Central memory CD4-positive, alpha-beta T cell (primary cell): ENCODE results near the gene MS4A18.
"Not testable (repeated sequence)": the region's sequence is repeated elsewhere in the genome, so short reads cannot be mapped to it uniquely, and the experiment has no call there.

Experiments
- DNase-seq: peaks from one replicate; pipeline ENCODE4 v3.0.0; 2022

Gene MS4A18

DNA sequence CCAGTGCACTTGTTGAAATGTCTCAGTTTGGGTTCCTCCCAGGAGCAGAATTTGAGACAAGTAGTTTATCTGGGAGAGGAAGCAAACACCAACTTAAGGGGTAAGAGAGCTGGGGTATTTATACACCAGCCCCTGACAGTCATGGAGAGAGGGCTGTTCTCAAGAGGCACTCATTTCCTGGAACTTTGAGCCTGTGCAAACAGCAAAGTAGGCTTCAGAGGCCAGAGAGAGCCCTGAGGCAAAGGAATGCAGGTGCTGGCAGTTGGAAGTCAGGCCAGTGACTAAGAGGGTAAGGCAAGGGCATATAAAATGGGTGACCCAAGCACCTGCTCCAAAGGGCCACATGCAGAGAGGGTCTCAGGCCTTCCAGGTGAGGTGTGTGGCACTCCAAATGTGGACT lies 16.1 kb downstream of the MS4A18 start:
- no peak for DNase-seq

DNA sequence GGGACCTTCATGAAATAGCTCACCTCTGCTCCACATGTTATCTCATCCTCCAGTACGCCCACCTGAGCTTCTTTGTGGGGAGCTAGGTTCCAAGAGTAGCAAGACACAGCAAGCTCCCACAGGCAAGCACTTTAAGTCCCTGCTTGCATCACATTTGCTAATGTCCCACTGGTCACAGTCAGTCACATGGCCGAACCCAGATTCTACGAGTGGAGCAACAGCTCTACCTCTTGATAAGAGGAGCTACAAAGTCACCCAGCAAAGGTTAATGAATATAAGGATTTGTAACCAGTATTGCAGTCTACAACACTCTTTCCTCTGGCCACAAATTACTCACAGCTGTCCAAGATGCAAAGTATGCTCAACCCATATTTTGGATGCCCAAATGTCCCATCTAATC lies 16.9 kb downstream of the MS4A18 start:
- no peak for DNase-seq

GRCh38 chr11:60743058-60743457 lies 18.5 kb downstream of the MS4A18 start:
- no peak for DNase-seq

- DNase-seq, result no peak
These were observed 19.6 kb downstream of the MS4A18 start for GRCh38 chr11:60744114-60744513.

DNA sequence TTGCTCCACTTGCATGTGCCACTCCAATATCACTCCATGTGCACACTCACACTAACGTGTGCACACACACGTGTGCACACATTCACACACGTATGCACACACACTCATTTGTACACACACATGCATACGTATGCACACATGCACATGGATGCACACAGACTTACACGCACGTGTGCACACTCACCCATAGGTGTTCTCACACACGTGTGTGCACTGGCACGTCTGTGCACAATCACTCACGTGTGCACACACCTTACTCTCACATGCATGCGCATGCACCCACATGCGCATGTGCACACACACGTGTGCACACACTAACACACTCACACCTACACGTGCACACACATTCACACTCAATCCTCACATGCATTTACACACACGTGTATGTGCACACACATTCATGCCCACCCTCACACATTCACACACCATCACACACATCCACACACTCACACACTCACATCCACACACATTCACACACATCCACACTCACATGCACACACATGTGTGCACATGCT lies 22.9 kb downstream of the MS4A18 start:
- DNase-seq, result no peak

DNA sequence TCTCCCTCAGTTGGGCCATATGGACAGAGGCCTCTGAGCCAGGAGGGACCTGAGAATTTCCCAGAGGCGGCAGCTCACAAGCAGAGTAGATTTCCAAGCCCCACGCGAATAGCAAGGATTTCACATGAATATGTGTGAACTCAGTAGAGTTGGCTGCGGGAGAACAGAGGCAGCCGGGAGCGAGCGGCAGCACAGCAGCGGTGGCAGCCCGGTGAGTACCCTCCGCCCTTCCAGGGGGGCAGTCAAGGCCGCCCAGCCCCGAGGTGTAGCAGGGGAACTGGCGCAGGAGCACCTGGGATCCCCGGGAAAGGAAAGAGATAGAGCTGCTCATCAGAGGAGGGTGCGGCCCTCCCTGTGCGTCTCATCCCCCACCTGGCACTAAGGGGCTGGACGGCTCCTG lies 23.7 kb downstream of the MS4A18 start:
- no peak for DNase-seq

DNA sequence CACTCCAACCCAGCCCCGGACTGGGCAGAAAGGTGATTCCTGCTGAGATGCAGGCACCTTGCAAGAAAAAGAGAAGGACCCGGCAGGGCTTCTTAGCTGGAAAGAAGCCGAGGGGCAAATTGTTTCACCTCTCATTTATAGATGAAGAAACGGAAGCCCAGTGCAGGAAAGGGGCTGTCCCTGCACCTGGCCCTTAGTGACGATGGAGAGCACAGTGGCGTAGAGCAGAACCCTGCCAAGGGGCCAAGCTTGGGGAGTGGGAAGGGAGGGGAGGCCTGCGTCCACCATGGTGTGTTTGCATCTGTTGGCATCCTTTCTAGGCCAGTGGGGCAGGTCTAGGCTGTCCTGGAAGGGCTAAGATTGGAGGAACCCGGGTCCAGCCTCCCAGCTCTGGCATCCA lies 24.3 kb downstream of the MS4A18 start:
- DNase-seq, result no peak

GRCh38 chr11:60750911-60751310 lies 26.4 kb downstream of the MS4A18 start:
- DNase-seq, result no peak

DNA sequence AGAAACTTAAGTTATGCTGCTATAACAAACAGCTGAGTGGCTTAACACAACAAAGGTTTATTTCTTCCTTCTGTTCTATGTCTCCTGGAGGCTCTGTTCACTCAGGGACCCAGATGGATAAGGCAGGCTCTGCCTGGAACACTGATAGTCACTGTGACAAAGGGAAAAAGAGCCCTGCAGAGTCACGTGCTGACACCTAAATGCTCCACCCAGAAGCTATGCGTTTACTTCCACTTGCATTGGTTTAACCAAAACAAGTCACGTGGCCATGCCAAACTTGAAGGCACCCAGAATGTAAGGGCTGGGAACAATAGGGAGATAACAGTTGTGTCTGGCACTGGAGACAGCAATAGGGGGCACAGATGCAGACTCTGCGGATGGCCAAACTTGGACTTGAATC lies 28.8 kb downstream of the MS4A18 start:
- DNase-seq, result no peak

DNA sequence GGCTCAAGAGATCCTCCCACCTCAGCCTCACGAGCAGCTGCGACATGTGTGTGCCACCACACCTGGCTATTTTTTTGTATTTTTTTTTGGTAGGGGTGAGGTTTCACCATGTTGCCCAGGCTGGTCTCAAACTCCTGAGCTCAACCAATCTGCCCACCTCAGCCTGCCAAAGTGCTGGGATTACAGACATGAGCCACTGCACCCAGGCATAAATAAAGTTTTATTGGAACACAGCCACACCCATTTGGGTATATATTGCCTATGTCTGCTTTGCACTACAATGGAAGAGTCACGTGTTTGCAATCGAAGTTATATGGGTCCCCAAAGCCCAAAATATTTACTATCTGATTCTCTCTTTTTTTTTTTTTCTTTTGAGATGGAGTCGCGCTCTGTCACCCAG lies 30.4 kb downstream of the MS4A18 start:
- no peak for DNase-seq

DNA sequence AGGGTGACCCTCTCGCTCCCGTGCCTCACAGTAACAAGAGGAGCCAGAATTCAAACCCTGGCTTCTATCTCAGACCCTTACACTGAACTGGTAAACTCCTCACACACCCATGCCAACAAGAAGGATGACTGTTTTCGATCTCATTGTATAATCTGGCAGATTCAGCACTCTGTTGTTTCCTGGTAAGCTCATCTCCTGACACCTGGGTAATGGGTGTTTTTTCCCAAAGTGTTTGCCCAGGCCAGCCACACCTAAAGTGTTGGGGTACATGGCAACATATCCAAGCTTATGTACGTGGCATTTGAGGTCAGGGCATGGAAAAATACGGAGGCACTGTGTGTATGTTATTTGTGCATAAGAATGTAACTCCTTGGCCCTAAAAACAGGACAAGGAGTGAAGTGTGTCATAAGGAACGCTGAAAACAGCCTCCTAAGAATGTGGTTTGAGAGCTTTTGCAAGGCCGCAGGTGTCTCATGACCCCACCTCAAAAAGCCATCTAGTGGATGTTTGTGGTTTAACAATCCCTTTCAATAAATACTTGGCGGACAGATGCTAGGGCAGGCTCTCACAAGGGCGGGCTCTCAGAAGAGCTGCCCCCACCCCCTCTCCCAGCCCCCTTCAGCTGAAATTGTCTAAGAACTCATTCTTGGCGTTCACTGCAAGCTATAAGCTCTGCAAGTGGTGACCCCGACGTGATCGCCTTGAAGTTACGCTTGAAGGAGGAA lies 31.9 kb downstream of the MS4A18 start, which contains the start of gene MS4A15:
Gene MS4A15, plus strand, starts transcription at position 561 of the 726 bp plus-strand sequence. CDS start 6,867 bp downstream, outside the sequence.
- DNase-seq, result no peak

GRCh38 chr11:60757231-60757800 lies 32.8 kb downstream of the MS4A18 start:
- DNase-seq, result no peak

DNA sequence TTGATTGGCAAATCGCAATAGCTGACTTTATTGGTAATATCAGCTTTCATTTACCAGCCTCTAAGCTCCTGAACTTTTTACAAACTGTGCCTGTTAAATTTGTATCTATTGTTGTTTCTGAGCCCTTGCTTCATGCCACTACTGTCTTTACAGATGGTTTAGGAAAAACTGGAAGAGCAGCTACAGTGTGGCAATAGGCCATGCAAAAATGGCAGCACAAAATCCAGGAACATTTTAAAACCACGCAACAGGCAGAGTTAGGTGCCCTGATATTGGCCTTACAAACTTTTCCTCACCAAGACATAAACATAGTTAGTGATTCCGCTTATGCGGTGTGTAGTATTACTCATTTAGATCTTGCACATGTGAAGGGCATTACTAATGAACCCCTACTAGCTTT lies 34.2 kb downstream of the MS4A18 start:
- not testable (repeated sequence) for DNase-seq

GRCh38 chr11:60759438-60760225 lies 35.1 kb downstream of the MS4A18 start:
- DNase-seq, result not testable (repeated sequence)

- no peak for DNase-seq
These were observed 37.1 kb downstream of the MS4A18 start for GRCh38 chr11:60761436-60762190.

DNA sequence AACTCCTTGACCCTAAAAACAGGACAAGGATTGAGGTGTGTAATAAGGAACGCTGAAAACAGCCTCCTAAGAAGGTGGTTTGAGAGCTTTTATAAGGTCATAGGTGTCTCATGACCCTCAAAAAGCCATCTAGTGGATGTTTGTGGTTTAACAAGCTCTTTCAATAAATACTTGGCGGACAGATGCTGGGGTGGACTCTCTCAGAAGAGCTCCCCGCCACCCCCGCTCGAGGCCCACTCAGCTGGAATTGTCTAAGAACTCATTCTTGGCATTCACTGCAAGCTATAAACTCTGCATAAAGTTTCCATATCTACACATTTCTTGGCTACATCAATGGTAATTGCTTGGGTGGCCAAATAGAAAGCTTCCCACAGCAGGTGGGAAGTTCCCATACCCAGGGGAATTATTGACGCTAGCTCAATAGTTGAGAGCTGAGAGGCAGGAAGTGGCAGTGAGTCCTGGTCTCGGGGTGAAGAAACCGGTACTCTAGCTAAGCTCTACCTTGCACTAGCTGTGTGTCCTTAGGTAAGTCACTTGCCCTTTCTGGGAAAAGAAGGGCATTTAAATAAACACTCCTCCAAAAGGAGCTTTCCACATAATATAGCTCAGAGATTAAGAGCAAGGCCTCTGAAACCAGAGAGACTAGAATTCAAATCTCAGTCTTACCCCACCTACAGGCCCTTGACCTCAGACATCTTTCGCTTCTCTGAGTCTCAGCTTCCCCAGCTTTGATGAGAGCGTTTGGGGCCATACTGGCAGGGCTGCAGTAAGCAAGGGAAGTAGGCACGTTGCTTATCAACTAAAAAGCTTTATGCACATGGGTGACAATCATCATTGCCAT lies 38.6 kb downstream of the MS4A18 start:
- DNase-seq, result no peak

DNA sequence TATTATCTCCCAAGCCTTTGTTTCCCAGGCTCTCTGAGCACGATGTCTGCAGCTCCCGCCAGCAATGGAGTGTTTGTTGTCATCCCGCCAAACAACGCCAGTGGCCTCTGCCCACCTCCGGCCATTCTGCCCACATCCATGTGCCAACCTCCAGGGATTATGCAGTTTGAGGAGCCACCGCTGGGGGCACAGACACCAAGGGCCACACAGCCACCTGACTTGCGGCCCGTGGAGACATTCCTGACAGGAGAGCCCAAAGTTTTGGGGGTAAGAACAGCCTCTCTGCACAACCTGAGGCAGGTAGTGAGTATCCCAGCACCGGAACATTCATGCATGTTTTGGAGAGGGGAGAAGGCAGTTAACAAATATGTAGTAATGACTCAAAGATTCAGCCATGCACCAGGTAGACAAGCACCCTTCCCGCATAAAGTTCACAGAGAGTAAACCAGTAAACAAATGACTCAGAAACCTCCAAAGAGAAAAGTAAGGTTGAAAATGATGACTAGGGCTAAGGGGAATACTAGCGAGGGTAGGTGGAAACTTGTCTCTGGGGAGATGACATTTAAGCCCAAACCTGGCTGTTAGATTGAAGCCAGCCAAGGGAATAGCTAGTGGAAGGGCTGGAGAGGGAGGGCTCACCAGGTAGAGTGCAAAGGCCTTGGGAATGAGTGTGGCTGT lies 39.3 kb downstream of the MS4A18 start:
- no peak for DNase-seq

DNA sequence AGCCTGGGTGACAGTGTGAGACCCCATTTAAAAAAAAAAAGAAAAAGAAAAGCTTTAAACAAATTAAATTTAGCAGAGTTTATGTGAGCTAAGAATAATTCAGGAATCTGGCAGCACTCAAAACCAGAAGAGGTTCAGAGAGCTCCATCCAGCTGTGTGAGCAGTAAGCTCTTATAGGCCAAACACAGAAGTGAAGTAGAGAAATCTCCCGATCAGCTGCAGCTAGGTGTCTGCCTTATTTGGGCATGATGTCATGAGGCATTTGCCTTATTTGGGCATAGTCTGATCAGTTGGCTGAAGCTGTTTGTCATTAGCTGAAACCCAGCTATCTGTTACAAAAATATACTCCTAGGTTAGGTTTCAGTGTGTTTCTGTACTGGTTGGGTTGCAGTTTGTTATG lies 40.4 kb downstream of the MS4A18 start:
- DNase-seq, result no peak

DNA sequence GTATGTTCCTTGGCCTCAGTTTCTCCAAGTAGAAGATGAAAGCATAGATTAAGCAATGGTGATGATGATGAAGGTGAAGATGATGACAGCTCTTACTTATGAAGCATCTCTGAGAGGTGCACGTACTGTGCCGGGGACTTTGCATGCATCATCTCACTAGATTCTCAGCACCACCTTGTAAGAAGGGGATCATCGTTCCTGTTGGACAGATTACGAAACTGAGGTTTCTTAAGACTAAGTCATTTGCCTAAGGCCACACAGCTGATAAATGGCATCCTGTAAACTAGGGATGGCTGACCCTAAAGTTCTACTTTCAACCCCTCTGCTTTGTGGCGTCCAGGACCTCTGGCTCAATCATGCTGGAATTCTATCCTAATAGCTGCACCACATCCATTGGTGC lies 40.8 kb downstream of the MS4A18 start:
- no peak for DNase-seq

DNA sequence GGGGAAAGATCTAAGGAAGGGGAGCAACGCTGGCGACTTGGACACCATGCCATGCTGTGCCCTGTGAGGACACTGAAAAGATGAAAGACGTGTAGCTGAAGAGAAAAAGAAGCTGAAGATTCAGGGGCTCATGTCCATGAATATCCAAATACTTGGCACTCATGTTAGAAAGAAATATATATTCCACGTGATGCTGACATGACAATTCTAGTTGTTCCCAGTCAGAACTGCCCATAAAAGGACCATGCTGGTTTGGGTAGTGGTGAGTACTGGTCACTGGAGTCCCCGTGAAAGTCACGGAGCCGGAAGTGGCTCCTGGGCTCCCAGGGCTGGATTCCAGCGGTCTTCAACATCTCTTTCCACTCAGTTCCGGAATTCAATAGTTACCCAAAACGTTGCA lies 42.0 kb downstream of the MS4A18 start:
- no peak for DNase-seq

DNA sequence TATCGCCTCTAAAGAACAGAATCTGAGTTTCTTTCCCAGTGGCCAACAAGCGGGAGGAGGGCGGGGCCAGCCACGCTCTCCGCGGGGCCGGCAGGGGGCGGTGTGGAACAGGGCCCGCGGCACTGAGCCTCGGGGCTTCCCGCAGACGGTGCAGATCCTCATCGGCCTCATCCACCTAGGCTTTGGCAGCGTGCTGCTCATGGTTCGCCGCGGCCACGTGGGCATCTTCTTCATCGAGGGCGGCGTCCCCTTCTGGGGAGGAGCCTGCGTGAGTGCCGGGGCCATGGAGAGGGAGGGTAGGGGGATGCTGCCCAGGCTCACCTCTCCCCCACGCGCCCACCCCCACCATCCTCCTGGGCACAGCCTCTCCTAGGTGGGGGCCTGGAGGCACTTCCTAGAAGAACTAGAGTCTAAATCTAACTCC lies 42.9 kb downstream of the MS4A18 start:
- DNase-seq, result no peak
